ENCODE data around the gene SUPT6H.
A peak's percentile ranks its signal among the peaks of the same experiment; 100 is the strongest.
"Not testable (repeated sequence)": the region's sequence is repeated elsewhere in the genome, so short reads cannot be mapped to it uniquely, and the experiment has no call there.

The SUPT6H gene

GRCh38 chr17:28655160-28655559 is 6.8 kb upstream of the SUPT6H start:
- FAIRE-seq: no peak

GRCh38 chr17:28657756-28658155 is 4.2 kb upstream of the SUPT6H start:
- FAIRE-seq: no peak

GRCh38 chr17:28658342-28658741 is 3.7 kb upstream of the SUPT6H start:
- not testable (repeated sequence) for FAIRE-seq

GRCh38 chr17:28658766-28659496 is 3.1 kb upstream of the SUPT6H start:
- FAIRE-seq: not testable (repeated sequence)

- not testable (repeated sequence) for FAIRE-seq
Observed at GRCh38 chr17:28659497-28659881, 2.5 kb upstream of the SUPT6H start.

GRCh38 chr17:28662527-28662829 is 473 bp downstream of the SUPT6H start:
- no peak for FAIRE-seq

- FAIRE-seq: no peak
Observed at GRCh38 chr17:28663723-28664122, 1.7 kb downstream of the SUPT6H start.

GRCh38 chr17:28665994-28666393 is 4.0 kb downstream of the SUPT6H start:
- no peak for FAIRE-seq

GRCh38 chr17:28667870-28668269 is 5.9 kb downstream of the SUPT6H start:
- FAIRE-seq: no peak

- no peak for FAIRE-seq
Observed at GRCh38 chr17:28669918-28670317, 7.9 kb downstream of the SUPT6H start.

GRCh38 chr17:28675490-28675889 is 13.5 kb downstream of the SUPT6H start:
- FAIRE-seq: no peak

- FAIRE-seq: no peak
Observed at GRCh38 chr17:28675980-28676379, 14.0 kb downstream of the SUPT6H start.

GRCh38 chr17:28682655-28683054 is 20.6 kb downstream of the SUPT6H start:
- FAIRE-seq: no peak

- no peak for FAIRE-seq
Observed at GRCh38 chr17:28684963-28685362, 23.0 kb downstream of the SUPT6H start.

GRCh38 chr17:28685366-28685765 is 23.4 kb downstream of the SUPT6H start:
- FAIRE-seq: no peak

- no peak for FAIRE-seq
Observed at GRCh38 chr17:28686296-28686695, 24.3 kb downstream of the SUPT6H start.

GRCh38 chr17:28688481-28688880 is 26.5 kb downstream of the SUPT6H start:
- no peak for FAIRE-seq

GRCh38 chr17:28689011-28689410 is 27.0 kb downstream of the SUPT6H start:
- FAIRE-seq: no peak

GRCh38 chr17:28693869-28694268 is 31.9 kb downstream of the SUPT6H start:
- no peak for FAIRE-seq

GRCh38 chr17:28698253-28698941 is 36.4 kb downstream of the SUPT6H start:
- peak; percentile 69 for FAIRE-seq

- no peak for FAIRE-seq
Observed at GRCh38 chr17:28700278-28700677, 38.3 kb downstream of the SUPT6H start.

- no peak for FAIRE-seq
Observed at GRCh38 chr17:28700830-28701492, 39.0 kb downstream of the SUPT6H start.

- no peak for FAIRE-seq
Observed at GRCh38 chr17:28702026-28702751, 40.2 kb downstream of the SUPT6H start.

GRCh38 chr17:28702752-28703150 is 40.7 kb downstream of the SUPT6H start:
- FAIRE-seq: no peak

All from islet of Langerhans (tissue), 1 donor.